H1 (cell line): ENCODE results near the gene VSTM2B.
A peak's percentile ranks its signal among the peaks of the same experiment; 100 is the strongest.

ENCODE experiments used
- CREB1 ChIP-seq: IDR thresholded peaks from 2 replicates; pipeline ENCODE4 v1.6.1; 2012; ENCODE audit warnings: inconsistent platforms
- CTCF ChIP-seq, 3 experiments: IDR thresholded peaks; 1 replicate in 2 of 3; 2 replicates in 1 of 3; pipeline versions ENCODE4 v1.5.1 to v1.6.1; 2011; ENCODE audit warnings: low read length in 3 of 3, mild to moderate bottlenecking in 3 of 3, inconsistent platforms in 2 of 3, low read depth in 1 of 3, moderate library complexity in 1 of 3; ENCODE audit not compliant: insufficient read depth in 1 of 3; ENCODE audit errors: control extremely low read depth in 1 of 3
- EP300 ChIP-seq, 2 experiments: IDR thresholded peaks; 1 replicate in 1 of 2; 2 replicates in 1 of 2; pipeline ENCODE4 v1.6.1; 2011 to 2012; ENCODE audit warnings: low read depth in 2 of 2, low read length in 2 of 2, mild to moderate bottlenecking in 2 of 2, borderline replicate concordance in 1 of 2, inconsistent platforms in 1 of 2, moderate library complexity in 1 of 2
- GABPA ChIP-seq: IDR thresholded peaks from 2 replicates; pipeline ENCODE4 v1.6.1; 2011; ENCODE audit warnings: mild to moderate bottlenecking, low read length, moderate library complexity, borderline replicate concordance; ENCODE audit not compliant: insufficient read depth
- KDM1A ChIP-seq: fragments of 200-600, 300-600 bp; sonication (generic); IDR thresholded peaks from 2 replicates; pipeline ENCODE4 v1.7.1; 2016; ENCODE audit warnings: mild to moderate bottlenecking, low read length, borderline replicate concordance
- KDM5A ChIP-seq: fragments of 200-600 bp; IDR thresholded peaks from 2 replicates; pipeline ENCODE4 v1.7.1; 2012; ENCODE audit warnings: mild to moderate bottlenecking, low read length, inconsistent platforms, mixed read lengths
- MAFK ChIP-seq: IDR thresholded peaks from 2 replicates; pipeline ENCODE4 v1.6.1; 2012; ENCODE audit warnings: low read depth, mild to moderate bottlenecking, improper control_type of control experiment, low read length
- MAX ChIP-seq: IDR thresholded peaks from 2 replicates; pipeline ENCODE4 v1.6.1; 2012; ENCODE audit warnings: inconsistent platforms
- POLR2AphosphoS5 ChIP-seq: IDR thresholded peaks from 2 replicates; pipeline ENCODE4 v1.6.1; 2011; ENCODE audit warnings: low read depth, low read length
- SIN3A ChIP-seq, 2 experiments: IDR thresholded peaks in 1 of 2; conservative IDR thresholded peaks in 1 of 2; 2 replicates each; pipeline ENCODE4 v1.6.1; 2011 to 2012; ENCODE audit warnings: low read length in 2 of 2, improper control_type of control experiment in 1 of 2, low read depth in 1 of 2, mild to moderate bottlenecking in 1 of 2
- TAF1 ChIP-seq: IDR thresholded peaks from 2 replicates; pipeline ENCODE4 v1.6.1; 2011; ENCODE audit warnings: mild to moderate bottlenecking, low read depth, low read length
- TCF12 ChIP-seq: IDR thresholded peaks from 2 replicates; pipeline ENCODE4 v1.6.1; 2011; ENCODE audit warnings: low read depth, mild to moderate bottlenecking, low read length
- USF2 ChIP-seq: IDR thresholded peaks from 2 replicates; pipeline ENCODE4 v1.6.1; 2011; ENCODE audit warnings: low read length, improper control_type of control experiment
- YY1 ChIP-seq: IDR thresholded peaks from 2 replicates; pipeline ENCODE4 v1.6.1; 2011; ENCODE audit warnings: low read depth, mild to moderate bottlenecking, low read length

- no peak for TF ChIP-seq GABPA
- TF ChIP-seq EP300 (IDR thresholded peaks at IDR 0.05; ENCODE audit: borderline replicate concordance in 1 of 2, low read depth in 2 of 2, low read length in 2 of 2) = no peak
- no peak for TF ChIP-seq KDM1A
- TF ChIP-seq TCF12 = no peak
- TF ChIP-seq USF2 = no peak
- TF ChIP-seq SIN3A (conservative IDR thresholded peaks at IDR 0.05 in 1 of 2, IDR thresholded peaks at IDR 0.05 in 1 of 2; ENCODE audit: low read depth in 1 of 2, low read length in 2 of 2) = no peak
- TF ChIP-seq YY1 = no peak
- peak in 2 of 3 experiments; percentile 8 to 21; a peak in 3 of 4 replicates for TF ChIP-seq CTCF (IDR thresholded peaks at IDR 0.05; ENCODE audit: control extremely low read depth in 1 of 3, insufficient read depth in 1 of 3, low read depth in 1 of 3, low read length in 3 of 3)
- no peak for TF ChIP-seq MAFK
- no peak for TF ChIP-seq KDM5A
- no peak for TF ChIP-seq TAF1
- TF ChIP-seq CREB1 = no peak
- 0 out of 2 replicates have a peak, but pooled peaks have one; percentile 20 for TF ChIP-seq MAX
- TF ChIP-seq POLR2AphosphoS5 = no peak
These were observed 18.5 kb upstream of the VSTM2B start for GRCh38 chr19:29507081-29507860.
